Activated T-helper 1 cell treated with anti-CD3 and anti-CD28 coated beads, Interleukin-12 subunit alpha, Interleukin-12 subunit beta, Interleukin-2, Interleukin-4 antibody, amounts not matched to agents 30 ng/mL and 10 ng/mL and 1 ng/mL, durations not matched to agents 14 hours and 24 hours and 36 hours (primary cell): Measurements from ENCODE around the gene LPP. TPM values are rescaled to one million over a fixed set of nuclear protein-coding genes. Genes with fewer than 3 reads are reported as not detected.

Source experiments
- DNase-seq: peaks from one replicate; pipeline ENCODE4 v3.0.0; 2021; ENCODE audit warnings: low spot score
- H3K27ac Mint-ChIP-seq: one replicate; pipeline ENCODE4 v1.8.0; 2021; ENCODE audit warnings: mild to moderate bottlenecking, mixed read lengths
- H3K27me3 Mint-ChIP-seq: one replicate; pipeline ENCODE4 v1.8.0; 2022; ENCODE audit warnings: mild to moderate bottlenecking, moderate library complexity, mixed read lengths; ENCODE audit not compliant: insufficient read depth
- H3K36me3 Mint-ChIP-seq: one replicate; pipeline ENCODE4 v1.8.0; 2021; ENCODE audit warnings: low read depth, mixed read lengths
- H3K4me1 Mint-ChIP-seq: one replicate; pipeline ENCODE4 v1.8.0; 2021; ENCODE audit warnings: low read depth, mixed read lengths
- H3K4me3 Mint-ChIP-seq: one replicate; pipeline ENCODE4 v1.8.0; 2021; ENCODE audit warnings: mild to moderate bottlenecking, moderate library complexity, mixed read lengths
- H3K9me3 Mint-ChIP-seq: one replicate; pipeline ENCODE4 v1.8.0; 2021; ENCODE audit warnings: mixed read lengths
- intact Hi-C: fragments of 100-400 bp; cut with micrococcal nuclease; formaldehyde crosslinking; loops from one replicate; pipeline ENCODE4 v1.15.1; 2024
- total RNA-seq: library from RNA; stranded (reverse); gene quantifications from 2 replicates; pipeline ENCODE4 v1.2.3, GENCODE V29; 2022

The LPP gene
- total RNA-seq, 1 donor from 2014 or later: 38.2 TPM

DNA sequence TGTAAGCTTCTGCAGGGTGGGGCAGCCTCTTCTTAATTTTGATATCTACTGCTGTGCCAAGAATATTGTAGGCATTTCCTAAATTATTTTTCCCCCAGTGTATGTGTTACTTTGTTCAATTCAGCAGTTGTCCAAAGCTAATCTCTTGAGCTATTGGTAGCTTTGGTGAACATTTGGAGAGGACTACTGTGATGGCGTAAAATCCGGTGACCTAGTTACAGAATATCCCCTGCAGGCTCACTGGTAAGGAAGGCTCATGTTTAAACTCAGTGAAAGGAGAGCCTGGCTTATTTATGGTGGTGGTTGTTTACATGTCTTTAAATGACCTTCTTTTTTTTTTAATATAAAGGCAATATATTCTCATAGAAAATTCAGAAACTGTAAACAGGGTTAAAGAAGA, 105.6 kb downstream of the LPP start:
- peaks cover 17% of the 10 kb centered on the region for H3K36me3 Mint-ChIP-seq
- no peak overlapping the region for H3K27ac Mint-ChIP-seq
- H3K4me1 Mint-ChIP-seq: peaks cover 48% of the 10 kb centered on the region
- intact Hi-C loops: loop anchor here (10.0 kb wide), 1 partner anchor 695 kb away; no protein-coding TSS in a partner anchor
- no peak overlapping the region for H3K4me3 Mint-ChIP-seq
- no peak for DNase-seq
- peaks cover 2% of the 10 kb centered on the region for H3K27me3 Mint-ChIP-seq
- no peaks in the 10 kb centered on the region for H3K9me3 Mint-ChIP-seq

DNA sequence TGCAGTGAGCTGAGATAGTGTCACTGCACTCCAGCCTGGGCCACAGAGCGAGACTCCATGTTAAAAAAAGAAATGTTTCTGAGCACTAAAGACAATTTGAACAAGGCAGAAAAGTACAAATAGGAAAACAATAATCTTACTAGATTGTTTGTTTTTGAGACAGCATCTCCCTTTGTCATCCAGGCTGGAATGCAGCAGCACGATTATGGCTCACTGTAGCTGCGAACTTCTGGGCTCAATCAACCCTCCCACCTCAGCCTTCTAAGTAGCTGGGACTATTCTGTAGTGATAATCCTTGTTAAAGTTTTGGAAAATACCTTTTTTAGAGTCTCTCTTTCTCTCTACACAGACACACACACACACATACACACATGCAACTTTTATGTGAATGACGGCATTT, 107.1 kb downstream of the LPP start:
- no peak overlapping the region for H3K27ac Mint-ChIP-seq

DNA sequence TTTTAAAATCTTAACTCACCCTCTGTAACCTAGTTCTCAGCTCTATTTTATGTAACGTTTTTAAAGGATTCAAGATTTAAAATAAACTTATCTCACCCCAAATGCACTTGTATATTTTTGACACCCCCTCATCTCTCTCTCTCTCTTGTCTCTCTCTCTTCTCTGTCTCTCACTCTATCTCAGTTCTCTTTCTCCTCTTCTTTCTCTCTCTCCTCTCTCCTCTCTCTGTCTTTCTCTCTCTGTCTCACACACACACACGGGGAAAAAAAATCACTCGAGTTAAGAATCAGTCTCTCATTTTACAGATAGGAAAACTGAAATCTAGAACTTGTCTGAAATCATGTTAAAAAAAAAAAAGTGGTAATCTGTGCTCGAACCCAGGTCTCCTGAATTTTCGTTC, 108.5 kb downstream of the LPP start:
- Mint-ChIP-seq H3K4me1 (peaks cover 26% of the 10 kb centered on the region), H3K36me3 (peaks cover 14% of the 10 kb centered on the region), H3K4me3 (no peak overlapping the region), H3K27ac (no peak overlapping the region), H3K27me3 (peaks cover 2% of the 10 kb centered on the region), H3K9me3 (no peaks in the 10 kb centered on the region)
- intact Hi-C loops: no loop called here
- DNase-seq: no peak

More for the DNA sequence above, 107.1 kb downstream of the LPP start:
- intact Hi-C loops: no loop called here
- peaks cover 37% of the 10 kb centered on the region for H3K4me1 Mint-ChIP-seq
- no peaks in the 10 kb centered on the region for H3K9me3 Mint-ChIP-seq
- H3K36me3 Mint-ChIP-seq: peaks cover 14% of the 10 kb centered on the region
- DNase-seq: no peak
- H3K27me3 Mint-ChIP-seq: peaks cover 2% of the 10 kb centered on the region
- H3K4me3 Mint-ChIP-seq: no peak overlapping the region

DNA sequence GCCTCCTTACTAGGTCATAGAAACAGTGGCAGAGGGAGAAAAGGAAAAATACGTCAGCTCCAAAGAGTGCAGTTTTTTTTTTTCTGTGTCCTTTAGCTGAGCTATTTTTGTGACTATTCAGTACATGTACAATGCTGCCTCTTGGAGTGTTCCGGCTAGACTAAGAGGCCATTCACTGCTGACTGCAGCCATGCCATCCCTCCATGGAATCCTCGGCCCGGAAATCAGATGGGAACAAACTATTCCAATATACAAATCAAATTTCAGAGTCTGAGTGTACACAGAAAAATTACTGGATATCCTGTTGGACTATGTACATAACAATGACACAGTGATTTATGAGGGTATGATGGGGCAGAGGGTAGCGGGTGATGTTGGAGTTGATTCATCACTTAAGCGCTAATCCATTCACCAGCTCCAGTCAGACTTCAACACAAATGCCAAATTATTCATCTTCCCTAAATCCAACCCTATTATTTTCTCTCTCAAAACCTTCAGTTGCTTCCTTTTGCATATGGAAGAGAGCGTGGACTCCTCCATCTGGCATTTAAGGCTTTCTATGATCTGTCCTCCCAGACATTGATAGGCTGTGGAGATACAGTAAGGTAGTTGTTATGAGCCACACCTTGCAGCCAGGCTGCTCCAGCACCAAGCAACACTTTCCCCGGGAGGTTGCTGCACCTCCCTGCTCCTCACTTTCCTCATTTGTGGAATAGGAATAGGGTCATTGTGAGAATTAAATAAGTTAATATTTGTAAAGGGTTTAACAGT, 109.1 kb downstream of the LPP start:
- Mint-ChIP-seq H3K4me1 (peaks cover 22% of the 10 kb centered on the region), H3K9me3 (no peaks in the 10 kb centered on the region), H3K36me3 (peaks cover 13% of the 10 kb centered on the region), H3K27me3 (peaks cover 2% of the 10 kb centered on the region), H3K4me3 (no peak overlapping the region), H3K27ac (no peak overlapping the region)
- DNase-seq: no peak
- intact Hi-C loops: no loop called here

DNA sequence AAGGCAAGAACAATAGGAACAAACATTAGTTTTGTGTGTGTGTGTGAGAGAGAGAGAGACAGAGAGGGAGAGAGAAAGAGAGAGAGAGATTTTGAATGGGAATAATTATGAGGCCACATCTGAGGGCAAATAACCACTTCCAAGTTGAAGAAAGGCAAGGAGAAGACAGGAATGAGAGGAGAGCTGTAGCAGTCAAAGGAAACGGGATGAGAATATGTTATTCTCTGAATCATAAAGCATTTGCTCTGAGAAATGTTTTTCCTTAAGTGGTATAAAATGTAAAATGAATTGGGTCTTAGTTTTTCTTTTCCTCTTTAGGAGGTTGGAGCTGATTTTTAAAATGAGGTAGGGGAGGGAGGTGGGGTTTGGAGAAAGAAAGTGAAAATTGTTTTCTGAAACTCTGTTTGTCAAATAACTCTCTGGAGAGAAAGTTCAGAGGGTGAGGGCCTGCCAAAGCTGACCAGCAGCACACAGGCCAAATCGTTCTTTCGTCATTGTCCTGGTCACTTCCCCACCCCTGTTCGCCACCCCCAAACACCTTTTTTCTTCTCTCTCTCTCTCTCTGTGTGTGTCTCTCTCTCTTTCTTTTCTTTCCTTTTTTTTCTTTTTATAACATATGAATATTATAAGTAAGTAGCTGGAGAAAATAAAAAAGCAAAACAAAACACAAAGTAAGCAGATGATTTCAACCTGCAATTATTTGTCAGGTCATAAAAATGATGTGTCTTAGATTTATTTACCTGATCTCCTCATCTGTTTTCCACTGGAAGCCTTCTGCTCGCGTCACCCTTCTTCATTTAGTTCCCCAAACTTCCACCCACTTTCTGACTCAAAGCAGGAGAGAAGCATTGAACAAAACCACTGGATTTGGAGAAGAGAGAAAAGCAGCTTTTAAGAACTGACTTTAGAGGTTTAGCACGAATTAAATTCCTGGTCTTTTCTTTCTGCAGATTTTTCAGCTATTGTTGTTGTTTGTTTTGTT, 110.6 kb downstream of the LPP start:
- no peak for DNase-seq
- peaks cover 6% of the 10 kb centered on the region for H3K36me3 Mint-ChIP-seq
- no peaks in the 10 kb centered on the region for H3K9me3 Mint-ChIP-seq
- no peak overlapping the region for H3K4me3 Mint-ChIP-seq
- no peak overlapping the region for H3K27ac Mint-ChIP-seq
- peaks cover 10% of the 10 kb centered on the region for H3K4me1 Mint-ChIP-seq
- intact Hi-C loops: no loop called here
- H3K27me3 Mint-ChIP-seq: no peaks in the 10 kb centered on the region

DNA sequence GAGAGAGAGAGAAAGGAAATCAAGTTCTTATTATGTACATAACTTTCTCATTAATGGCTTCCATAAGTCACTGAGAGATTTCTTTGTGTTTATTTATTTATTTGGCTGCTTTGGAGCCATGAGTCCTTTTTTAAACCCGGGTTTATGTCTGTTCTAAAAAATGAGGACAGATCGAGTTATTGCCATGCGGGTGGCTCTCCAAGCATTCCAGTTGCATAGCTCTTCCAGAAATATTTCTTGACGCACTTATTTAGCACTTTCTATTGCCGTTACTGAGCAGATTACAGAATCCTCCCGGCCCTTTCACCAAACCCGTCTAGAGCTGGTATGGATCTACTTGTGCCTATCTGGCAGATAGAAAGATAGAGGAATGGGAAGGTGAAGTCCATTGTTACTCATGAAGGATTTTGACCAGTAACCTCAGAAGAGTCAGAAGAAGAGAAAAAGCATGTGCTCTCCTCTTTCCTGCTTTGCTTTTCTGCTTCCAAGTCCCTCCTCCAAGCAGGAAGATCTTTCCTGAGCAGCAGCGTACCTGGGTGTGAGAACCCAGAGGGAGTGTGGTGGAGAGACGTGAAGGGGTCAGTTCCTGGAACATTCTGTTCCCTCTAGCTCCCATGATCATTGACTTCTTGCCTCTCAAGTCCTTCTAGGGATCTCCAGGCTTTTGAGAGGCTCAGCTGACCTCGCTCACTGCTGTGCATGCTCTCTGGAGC, 112.8 kb downstream of the LPP start:
- peaks cover 2% of the 10 kb centered on the region for H3K27me3 Mint-ChIP-seq
- peaks cover 28% of the 10 kb centered on the region for H3K4me1 Mint-ChIP-seq
- H3K27ac Mint-ChIP-seq: no peak overlapping the region
- no peak for DNase-seq
- H3K9me3 Mint-ChIP-seq: no peaks in the 10 kb centered on the region
- H3K36me3 Mint-ChIP-seq: peaks cover 10% of the 10 kb centered on the region
- no peak overlapping the region for H3K4me3 Mint-ChIP-seq
- intact Hi-C loops: no loop called here

DNA sequence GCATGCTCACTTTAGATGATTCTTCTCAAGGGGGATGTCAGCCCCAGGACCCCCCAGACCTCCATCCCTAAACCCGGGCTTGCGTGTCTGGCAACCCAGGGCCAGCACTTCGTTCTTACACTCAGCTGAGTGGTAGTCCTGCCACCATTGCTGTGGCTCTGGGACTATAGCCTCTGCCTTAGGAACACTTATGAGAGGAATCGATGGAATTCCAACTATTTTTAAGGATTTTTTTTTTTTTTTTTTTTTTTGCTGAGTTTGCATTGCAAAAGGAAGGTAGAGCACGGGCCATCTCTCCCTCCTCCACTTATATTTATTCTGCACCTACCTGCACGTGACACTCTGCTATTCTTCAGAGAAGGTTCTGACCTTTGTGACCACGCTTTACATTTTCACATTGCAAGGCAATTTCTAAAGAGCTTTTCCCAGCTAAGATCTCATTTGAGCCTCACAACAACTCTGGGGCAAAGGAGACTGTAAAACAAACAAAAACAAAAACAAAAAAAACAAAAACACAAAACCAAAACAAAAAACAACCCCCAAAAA, 113.9 kb downstream of the LPP start:
- peaks cover 11% of the 10 kb centered on the region for H3K36me3 Mint-ChIP-seq
- intact Hi-C loops: no loop called here
- H3K27me3 Mint-ChIP-seq: peaks cover 2% of the 10 kb centered on the region

DNA sequence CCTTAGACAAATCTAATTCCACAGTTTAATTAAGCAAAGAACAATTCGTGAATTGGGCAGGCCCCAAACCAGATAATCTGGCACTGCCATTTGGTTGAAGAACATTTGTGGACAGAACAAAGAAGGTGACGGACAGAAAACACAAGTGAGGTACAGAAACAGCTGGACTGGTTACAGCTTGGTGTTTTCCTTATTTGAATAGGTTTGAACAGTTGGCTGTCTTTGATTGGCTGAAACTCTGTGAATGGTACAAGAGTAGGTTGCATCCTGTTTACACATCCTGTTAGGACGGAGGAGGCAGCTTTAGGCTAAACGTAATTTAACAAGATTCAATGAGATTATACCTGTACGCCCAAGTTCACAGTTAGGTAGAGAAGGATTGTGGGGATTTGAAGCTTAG, 114.4 kb downstream of the LPP start:
- intact Hi-C loops: no loop called here
- H3K27me3 Mint-ChIP-seq: peaks cover 2% of the 10 kb centered on the region
- H3K9me3 Mint-ChIP-seq: no peaks in the 10 kb centered on the region
- H3K4me1 Mint-ChIP-seq: peaks cover 37% of the 10 kb centered on the region
- H3K27ac Mint-ChIP-seq: no peak overlapping the region
- H3K36me3 Mint-ChIP-seq: peaks cover 12% of the 10 kb centered on the region
- DNase-seq: no peak
- H3K4me3 Mint-ChIP-seq: no peak overlapping the region

More for the DNA sequence above, 113.9 kb downstream of the LPP start:
- no peak for DNase-seq
- Mint-ChIP-seq H3K4me1 (peaks cover 34% of the 10 kb centered on the region), H3K27ac (no peak overlapping the region), H3K9me3 (no peaks in the 10 kb centered on the region), H3K4me3 (no peak overlapping the region)

DNA sequence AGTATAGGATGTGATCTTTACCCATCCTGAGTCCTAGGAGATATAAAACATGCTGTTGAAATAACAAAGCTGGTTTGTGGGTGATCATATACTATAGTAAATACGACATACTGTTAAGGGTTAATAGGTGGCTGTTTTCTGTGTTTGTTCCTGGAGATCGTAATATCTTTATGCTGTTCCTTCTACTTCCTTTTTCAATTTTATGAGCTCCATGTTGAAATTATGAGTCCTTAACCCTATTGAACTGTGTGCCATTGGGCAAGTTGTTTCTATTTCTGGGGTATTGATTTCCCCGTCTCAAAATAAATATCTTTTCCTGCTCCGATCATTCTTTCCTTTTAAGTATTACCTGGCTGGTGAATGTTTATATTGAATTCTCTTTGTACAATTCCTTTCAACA, 115.1 kb downstream of the LPP start:
- Mint-ChIP-seq H3K9me3 (no peaks in the 10 kb centered on the region), H3K4me3 (no peak overlapping the region), H3K27ac (no peak overlapping the region), H3K36me3 (peaks cover 12% of the 10 kb centered on the region), H3K27me3 (peaks cover 2% of the 10 kb centered on the region), H3K4me1 (peaks cover 37% of the 10 kb centered on the region)
- no peak for DNase-seq
- intact Hi-C loops: no loop called here

DNA sequence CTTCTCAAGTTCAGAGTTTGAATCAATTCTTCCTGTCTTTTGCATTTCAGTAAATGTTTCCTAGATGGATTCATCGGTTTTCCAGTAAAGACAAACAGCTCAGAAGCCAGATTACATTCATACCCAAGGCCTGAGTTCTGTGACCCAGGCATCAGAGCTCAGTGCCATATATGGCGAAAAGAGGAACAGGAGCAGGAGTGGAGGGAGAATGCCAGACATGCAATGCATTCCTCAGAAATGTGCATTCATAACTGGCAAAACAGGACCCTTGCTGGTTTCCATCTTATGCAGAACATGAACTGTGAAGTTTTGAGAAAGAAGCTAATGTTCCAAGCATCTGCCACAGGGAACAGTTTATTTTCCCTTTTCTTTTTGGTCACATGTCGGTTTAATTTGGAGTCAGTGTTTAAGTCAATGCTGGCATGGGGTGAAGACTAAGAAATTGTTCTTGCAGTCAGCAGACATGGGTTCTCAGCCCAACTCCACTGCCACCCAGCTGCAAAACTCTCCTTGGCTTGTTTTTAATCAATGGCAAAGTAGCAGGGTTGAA, 116.5 kb downstream of the LPP start:
- Mint-ChIP-seq H3K9me3 (no peaks in the 10 kb centered on the region), H3K4me1 (peaks cover 37% of the 10 kb centered on the region), H3K27ac (no peak overlapping the region), H3K27me3 (peaks cover 2% of the 10 kb centered on the region), H3K36me3 (peaks cover 12% of the 10 kb centered on the region), H3K4me3 (no peak overlapping the region)
- no peak for DNase-seq
- intact Hi-C loops: no loop called here

DNA sequence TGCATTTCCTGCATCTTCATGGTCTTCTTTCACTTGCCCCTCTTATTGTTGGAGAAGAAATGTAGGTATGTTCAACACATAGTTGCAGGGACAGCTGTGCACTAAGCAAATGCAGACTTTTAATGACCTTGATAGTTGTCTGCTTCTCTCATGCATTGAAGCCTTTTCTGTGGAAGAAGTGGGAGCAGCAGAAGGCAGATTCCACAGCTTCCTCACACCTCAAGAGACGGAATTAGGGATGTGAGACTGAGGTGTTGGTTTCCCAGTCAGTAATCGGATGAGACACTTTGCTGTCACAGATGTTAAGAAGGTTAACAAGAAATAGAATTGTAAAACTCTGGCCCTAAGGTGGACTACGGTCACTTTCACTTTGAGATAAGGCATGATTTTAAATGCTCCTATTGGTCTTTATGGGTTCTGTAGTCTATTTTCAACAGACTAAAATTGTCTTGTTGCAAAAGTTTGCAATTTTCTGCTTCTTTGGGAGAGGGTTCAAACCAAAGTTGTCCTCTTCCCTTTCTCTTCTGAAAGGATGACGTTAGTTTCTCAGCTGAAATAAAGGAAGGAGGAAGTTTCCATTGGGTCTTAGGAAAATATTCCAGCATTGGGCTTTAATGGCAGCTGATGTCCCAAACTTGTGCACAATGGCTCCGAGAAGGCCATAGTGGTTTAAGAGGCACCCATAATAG, 117.4 kb downstream of the LPP start:
- H3K4me1 Mint-ChIP-seq: peaks cover 42% of the 10 kb centered on the region
- H3K27ac Mint-ChIP-seq: no peak overlapping the region
- no peak overlapping the region for H3K4me3 Mint-ChIP-seq
- peaks cover 15% of the 10 kb centered on the region for H3K36me3 Mint-ChIP-seq
- H3K27me3 Mint-ChIP-seq: peaks cover 2% of the 10 kb centered on the region
- intact Hi-C loops: no loop called here
- H3K9me3 Mint-ChIP-seq: no peaks in the 10 kb centered on the region
- DNase-seq: no peak
